Vagina (tissue), 2 donors: ENCODE data around the gene EDARADD.

Experiments
- POLR2AphosphoS5 ChIP-seq, 2 donors: sonication (generic); formaldehyde crosslinking; IDR thresholded peaks; one replicate each; pipeline ENCODE4 v1.9.0; 2017; ENCODE audit warnings: antibody characterized with exemption in 2 of 2, mild to moderate bottlenecking in 2 of 2, low read depth in 1 of 2; ENCODE audit not compliant: insufficient read depth in 1 of 2
- TF ChIP-seq, protein P1 (sequence below), 3 experiments: fragments of 450-650 bp in 2 of 3; fragments of 200-600 bp in 1 of 3; sonication (generic) in 1 of 3; IDR thresholded peaks; one replicate each; pipeline ENCODE4 v1.5.1; 2017 to 2019; ENCODE audit warnings: antibody characterized with exemption in 3 of 3, mild to moderate bottlenecking in 2 of 3, moderate library complexity in 2 of 3

GRCh38 chr1:236407059-236407458, 13.0 kb downstream of the EDARADD start:
- TF ChIP-seq, protein P1, sequence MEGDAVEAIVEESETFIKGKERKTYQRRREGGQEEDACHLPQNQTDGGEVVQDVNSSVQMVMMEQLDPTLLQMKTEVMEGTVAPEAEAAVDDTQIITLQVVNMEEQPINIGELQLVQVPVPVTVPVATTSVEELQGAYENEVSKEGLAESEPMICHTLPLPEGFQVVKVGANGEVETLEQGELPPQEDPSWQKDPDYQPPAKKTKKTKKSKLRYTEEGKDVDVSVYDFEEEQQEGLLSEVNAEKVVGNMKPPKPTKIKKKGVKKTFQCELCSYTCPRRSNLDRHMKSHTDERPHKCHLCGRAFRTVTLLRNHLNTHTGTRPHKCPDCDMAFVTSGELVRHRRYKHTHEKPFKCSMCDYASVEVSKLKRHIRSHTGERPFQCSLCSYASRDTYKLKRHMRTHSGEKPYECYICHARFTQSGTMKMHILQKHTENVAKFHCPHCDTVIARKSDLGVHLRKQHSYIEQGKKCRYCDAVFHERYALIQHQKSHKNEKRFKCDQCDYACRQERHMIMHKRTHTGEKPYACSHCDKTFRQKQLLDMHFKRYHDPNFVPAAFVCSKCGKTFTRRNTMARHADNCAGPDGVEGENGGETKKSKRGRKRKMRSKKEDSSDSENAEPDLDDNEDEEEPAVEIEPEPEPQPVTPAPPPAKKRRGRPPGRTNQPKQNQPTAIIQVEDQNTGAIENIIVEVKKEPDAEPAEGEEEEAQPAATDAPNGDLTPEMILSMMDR (IDR thresholded peaks at IDR 0.05) = no peak
- TF ChIP-seq POLR2AphosphoS5 (IDR thresholded peaks at IDR 0.05; ENCODE audit: insufficient read depth in 1 of 2, low read depth in 1 of 2) = no peak
